Type B pancreatic cell (in vitro differentiated cells): Measurements from ENCODE around the gene KCNQ2. TPM values are rescaled to one million over a fixed set of nuclear protein-coding genes. Genes with fewer than 3 reads are reported as not detected.

ENCODE experiments used
- DNase-seq: peaks from one replicate; pipeline ENCODE4 v3.0.0; 2021; ENCODE audit warnings: mixed read lengths; ENCODE audit not compliant: unreplicated experiment; ENCODE audit errors: extremely low spot score
- H3K27ac Mint-ChIP-seq: 2 replicates; pipeline ENCODE4 v1.8.0; 2021; ENCODE audit warnings: mild to moderate bottlenecking, mixed read lengths
- H3K27me3 Mint-ChIP-seq: 2 replicates; pipeline ENCODE4 v1.8.0; 2021; ENCODE audit warnings: mixed read lengths
- H3K36me3 Mint-ChIP-seq: 2 replicates; pipeline ENCODE4 v1.8.0; 2021; ENCODE audit warnings: mixed read lengths
- H3K4me1 Mint-ChIP-seq: one replicate; pipeline ENCODE4 v1.8.0; 2021; ENCODE audit warnings: mixed read lengths; ENCODE audit not compliant: unreplicated experiment
- H3K4me3 Mint-ChIP-seq: 2 replicates; pipeline ENCODE4 v1.8.0; 2021; ENCODE audit warnings: mild to moderate bottlenecking, mixed read lengths
- H3K9me3 Mint-ChIP-seq: 2 replicates; pipeline ENCODE4 v1.8.0; 2021; ENCODE audit warnings: mixed read lengths
- total RNA-seq: library from RNA; stranded (reverse); gene quantifications from 2 replicates; pipeline ENCODE4 v1.2.1, GENCODE V29; 2021; ENCODE audit warnings: low replicate concordance
- TF ChIP-seq, protein P1 (sequence below): fragments of 200-600 bp; sonication (generic); conservative IDR thresholded peaks from 2 replicates; pipeline ENCODE4 v1.5.0; 2021; ENCODE audit warnings: antibody characterized with exemption, mild to moderate bottlenecking

KCNQ2 gene
- total RNA-seq, 1 donor from 2014 or later = 47.3 TPM

- H3K4me1 Mint-ChIP-seq = peaks cover 11% of the 10 kb centered on the region
- H3K27me3 Mint-ChIP-seq = peaks cover 18% of the 10 kb centered on the region
- TF ChIP-seq, protein P1, sequence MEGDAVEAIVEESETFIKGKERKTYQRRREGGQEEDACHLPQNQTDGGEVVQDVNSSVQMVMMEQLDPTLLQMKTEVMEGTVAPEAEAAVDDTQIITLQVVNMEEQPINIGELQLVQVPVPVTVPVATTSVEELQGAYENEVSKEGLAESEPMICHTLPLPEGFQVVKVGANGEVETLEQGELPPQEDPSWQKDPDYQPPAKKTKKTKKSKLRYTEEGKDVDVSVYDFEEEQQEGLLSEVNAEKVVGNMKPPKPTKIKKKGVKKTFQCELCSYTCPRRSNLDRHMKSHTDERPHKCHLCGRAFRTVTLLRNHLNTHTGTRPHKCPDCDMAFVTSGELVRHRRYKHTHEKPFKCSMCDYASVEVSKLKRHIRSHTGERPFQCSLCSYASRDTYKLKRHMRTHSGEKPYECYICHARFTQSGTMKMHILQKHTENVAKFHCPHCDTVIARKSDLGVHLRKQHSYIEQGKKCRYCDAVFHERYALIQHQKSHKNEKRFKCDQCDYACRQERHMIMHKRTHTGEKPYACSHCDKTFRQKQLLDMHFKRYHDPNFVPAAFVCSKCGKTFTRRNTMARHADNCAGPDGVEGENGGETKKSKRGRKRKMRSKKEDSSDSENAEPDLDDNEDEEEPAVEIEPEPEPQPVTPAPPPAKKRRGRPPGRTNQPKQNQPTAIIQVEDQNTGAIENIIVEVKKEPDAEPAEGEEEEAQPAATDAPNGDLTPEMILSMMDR = no peak
- H3K27ac Mint-ChIP-seq = no peak overlapping the region
- H3K9me3 Mint-ChIP-seq = no peaks in the 10 kb centered on the region
- no peaks in the 10 kb centered on the region for H3K36me3 Mint-ChIP-seq
- DNase-seq = no peak
- no peak overlapping the region for H3K4me3 Mint-ChIP-seq
Measured at GRCh38 chr20:63364801-63365585, 107.5 kb downstream of the KCNQ2 start.

- TF ChIP-seq, protein P1 = no peak
- DNase-seq = no peak
- Mint-ChIP-seq H3K27ac (no peak overlapping the region), H3K27me3 (peaks cover 23% of the 10 kb centered on the region), H3K4me3 (no peak overlapping the region), H3K36me3 (no peaks in the 10 kb centered on the region), H3K9me3 (no peaks in the 10 kb centered on the region), H3K4me1 (peaks cover 11% of the 10 kb centered on the region)
Measured at GRCh38 chr20:63363981-63364561, 108.4 kb downstream of the KCNQ2 start.

- Mint-ChIP-seq H3K4me1 (peaks cover 11% of the 10 kb centered on the region), H3K27ac (peak overlapping the region; percentile 28), H3K27me3 (peaks cover 21% of the 10 kb centered on the region), H3K36me3 (no peaks in the 10 kb centered on the region), H3K4me3 (peak overlapping the region; percentile 37), H3K9me3 (no peaks in the 10 kb centered on the region)
- TF ChIP-seq, protein P1 = no peak
- DNase-seq = no peak
Measured at GRCh38 chr20:63363013-63363957, 109.2 kb downstream of the KCNQ2 start.

DNA sequence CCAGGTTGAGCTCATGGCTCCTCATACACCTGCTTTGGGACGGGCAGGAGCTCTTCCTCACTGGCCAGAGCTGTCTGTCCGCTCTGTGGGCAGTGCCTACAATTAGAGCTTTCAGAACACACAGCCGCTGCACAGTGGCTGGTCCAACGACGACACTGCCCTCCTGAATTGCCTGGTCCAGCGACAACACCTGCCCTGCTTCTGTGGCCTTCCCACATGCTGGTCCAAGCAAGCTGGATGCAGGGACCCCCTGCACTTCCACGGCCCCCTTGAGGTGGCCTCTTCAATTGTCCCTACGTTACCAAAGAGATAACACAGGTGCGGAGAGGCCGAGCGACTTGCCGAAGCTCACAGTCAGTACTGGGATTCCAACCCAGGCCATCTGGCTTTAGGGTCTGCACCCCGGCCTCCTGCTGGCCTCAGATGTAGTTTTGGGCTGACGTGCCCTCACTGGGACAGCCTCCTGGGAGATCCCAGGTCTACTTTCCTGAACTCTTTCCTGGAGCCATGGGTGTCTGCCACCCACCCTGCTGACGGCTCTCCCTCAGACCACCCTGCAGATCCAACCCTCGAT is 109.9 kb downstream of the KCNQ2 start:
- Mint-ChIP-seq H3K4me3 (peak overlapping the region; percentile 37), H3K4me1 (peaks cover 11% of the 10 kb centered on the region), H3K27me3 (peaks cover 21% of the 10 kb centered on the region), H3K36me3 (no peaks in the 10 kb centered on the region), H3K9me3 (no peaks in the 10 kb centered on the region), H3K27ac (peak overlapping the region; percentile 28)
- no peak for DNase-seq
- TF ChIP-seq, protein P1 = no peak
